ENCODE results near the gene RFTN1.

GRCh38 chr3:16361087-16361486 lies 152.4 kb downstream of the RFTN1 start:
- no peak for TF ChIP-seq ARNTL (CRISPR knock-in tag; IDR thresholded peaks at IDR 0.05; ENCODE audit: borderline replicate concordance, low read depth)
- no peak for TF ChIP-seq CSDC2 (CRISPR knock-in tag; IDR thresholded peaks at IDR 0.05)
- TF ChIP-seq TCF4 (CRISPR knock-in tag; IDR thresholded peaks at IDR 0.05; ENCODE audit: borderline replicate concordance), result no peak
- no peak for TF ChIP-seq POU6F1 (CRISPR knock-in tag; IDR thresholded peaks at IDR 0.05; ENCODE audit: borderline replicate concordance, low read depth)
